Mesothelial cell of epicardium (in vitro differentiated cells): ENCODE results near the gene NOS3. TPM values are rescaled to one million over a fixed set of nuclear protein-coding genes. Genes with fewer than 3 reads are reported as not detected.
A peak's percentile ranks its signal among the peaks of the same experiment; 100 is the strongest.

Source experiments
- DNase-seq, 2 experiments: peaks; one replicate each; pipeline ENCODE4 v3.0.0; 2021; ENCODE audit warnings: low spot score in 2 of 2; ENCODE audit not compliant: unreplicated experiment in 2 of 2
- H3K27ac Mint-ChIP-seq: 2 replicates; pipeline ENCODE4 v1.8.0; 2021; ENCODE audit warnings: mixed read lengths
- H3K27me3 Mint-ChIP-seq: 2 replicates; pipeline ENCODE4 v1.8.0; 2021; ENCODE audit warnings: low read depth, mixed read lengths
- H3K36me3 Mint-ChIP-seq: 2 replicates; pipeline ENCODE4 v1.8.0; 2021; ENCODE audit warnings: mixed read lengths
- H3K4me1 Mint-ChIP-seq: 2 replicates; pipeline ENCODE4 v1.8.0; 2021; ENCODE audit warnings: mixed read lengths
- H3K4me3 Mint-ChIP-seq: 2 replicates; pipeline ENCODE4 v1.8.0; 2021; ENCODE audit warnings: mild to moderate bottlenecking, moderate library complexity, mixed read lengths
- H3K9me3 Mint-ChIP-seq: 2 replicates; pipeline ENCODE4 v1.8.0; 2021; ENCODE audit warnings: mixed read lengths
- total RNA-seq: library from RNA; stranded (reverse); gene quantifications from 3 replicates; pipeline ENCODE4 v1.2.1, GENCODE V29; 2021
- TF ChIP-seq, protein P1 (sequence below): fragments of 200-600 bp; sonication (generic); IDR thresholded peaks from one replicate; pipeline ENCODE4 v1.5.0; 2021; ENCODE audit warnings: antibody characterized with exemption; ENCODE audit not compliant: unreplicated experiment

NOS3 gene
- total RNA-seq, 1 donor from 2014 or later, result 6.0 TPM

DNA sequence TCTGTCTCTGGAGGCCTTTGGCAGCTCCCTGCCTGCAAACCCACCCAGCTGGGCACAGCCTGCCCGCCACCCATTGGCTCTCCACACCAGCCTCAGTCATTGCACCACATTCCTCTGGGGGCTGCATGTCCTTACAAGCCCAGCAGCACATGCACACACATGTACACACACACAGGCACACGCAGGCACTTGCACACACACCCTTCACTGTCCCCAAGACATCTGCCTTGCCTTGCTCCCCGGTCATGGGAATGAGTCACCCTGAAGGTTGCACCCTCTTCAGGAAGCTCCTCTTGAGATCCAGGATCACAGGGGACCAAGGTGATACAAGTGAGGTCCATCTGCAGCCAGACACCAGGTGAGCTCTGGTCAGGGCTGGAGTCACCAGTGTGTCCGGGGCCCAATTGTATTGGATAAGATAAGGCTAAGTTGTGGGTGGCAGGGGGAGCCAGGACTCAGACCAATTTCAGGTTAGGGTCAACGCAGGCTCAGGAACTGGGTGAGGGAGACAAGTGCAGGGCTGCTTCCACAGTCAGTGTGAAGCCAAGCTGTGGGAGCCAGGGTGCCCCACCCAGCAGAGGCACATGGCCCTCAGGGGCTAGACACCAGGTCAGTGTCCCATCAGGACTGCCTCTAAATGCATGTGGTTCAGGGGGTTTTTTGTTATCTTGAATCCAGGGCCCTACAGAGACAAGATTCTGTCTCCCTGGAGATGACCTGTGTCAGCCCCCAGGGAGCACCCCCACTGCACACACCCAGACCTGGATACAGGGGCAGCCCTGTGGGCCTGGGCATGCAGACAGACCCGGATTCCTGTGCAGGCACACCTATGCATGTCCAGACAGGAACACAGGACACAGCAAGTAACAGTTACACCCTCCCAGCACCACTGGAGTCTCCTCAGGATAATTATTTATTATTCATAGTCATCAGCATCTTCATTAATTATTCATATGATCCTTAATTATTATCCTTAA is 46.5 kb upstream of the NOS3 start:
- peaks cover 51% of the 10 kb centered on the region for H3K4me1 Mint-ChIP-seq
- no peak overlapping the region for H3K4me3 Mint-ChIP-seq
- H3K9me3 Mint-ChIP-seq, result no peaks in the 10 kb centered on the region
- peak overlapping the region; percentile 15 for H3K27ac Mint-ChIP-seq
- H3K36me3 Mint-ChIP-seq, result no peaks in the 10 kb centered on the region
- H3K27me3 Mint-ChIP-seq, result peaks cover 3% of the 10 kb centered on the region
- TF ChIP-seq, protein P1, sequence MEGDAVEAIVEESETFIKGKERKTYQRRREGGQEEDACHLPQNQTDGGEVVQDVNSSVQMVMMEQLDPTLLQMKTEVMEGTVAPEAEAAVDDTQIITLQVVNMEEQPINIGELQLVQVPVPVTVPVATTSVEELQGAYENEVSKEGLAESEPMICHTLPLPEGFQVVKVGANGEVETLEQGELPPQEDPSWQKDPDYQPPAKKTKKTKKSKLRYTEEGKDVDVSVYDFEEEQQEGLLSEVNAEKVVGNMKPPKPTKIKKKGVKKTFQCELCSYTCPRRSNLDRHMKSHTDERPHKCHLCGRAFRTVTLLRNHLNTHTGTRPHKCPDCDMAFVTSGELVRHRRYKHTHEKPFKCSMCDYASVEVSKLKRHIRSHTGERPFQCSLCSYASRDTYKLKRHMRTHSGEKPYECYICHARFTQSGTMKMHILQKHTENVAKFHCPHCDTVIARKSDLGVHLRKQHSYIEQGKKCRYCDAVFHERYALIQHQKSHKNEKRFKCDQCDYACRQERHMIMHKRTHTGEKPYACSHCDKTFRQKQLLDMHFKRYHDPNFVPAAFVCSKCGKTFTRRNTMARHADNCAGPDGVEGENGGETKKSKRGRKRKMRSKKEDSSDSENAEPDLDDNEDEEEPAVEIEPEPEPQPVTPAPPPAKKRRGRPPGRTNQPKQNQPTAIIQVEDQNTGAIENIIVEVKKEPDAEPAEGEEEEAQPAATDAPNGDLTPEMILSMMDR, result no peak
- DNase-seq, result peak in 1 of 2 experiments; percentile 38

DNA sequence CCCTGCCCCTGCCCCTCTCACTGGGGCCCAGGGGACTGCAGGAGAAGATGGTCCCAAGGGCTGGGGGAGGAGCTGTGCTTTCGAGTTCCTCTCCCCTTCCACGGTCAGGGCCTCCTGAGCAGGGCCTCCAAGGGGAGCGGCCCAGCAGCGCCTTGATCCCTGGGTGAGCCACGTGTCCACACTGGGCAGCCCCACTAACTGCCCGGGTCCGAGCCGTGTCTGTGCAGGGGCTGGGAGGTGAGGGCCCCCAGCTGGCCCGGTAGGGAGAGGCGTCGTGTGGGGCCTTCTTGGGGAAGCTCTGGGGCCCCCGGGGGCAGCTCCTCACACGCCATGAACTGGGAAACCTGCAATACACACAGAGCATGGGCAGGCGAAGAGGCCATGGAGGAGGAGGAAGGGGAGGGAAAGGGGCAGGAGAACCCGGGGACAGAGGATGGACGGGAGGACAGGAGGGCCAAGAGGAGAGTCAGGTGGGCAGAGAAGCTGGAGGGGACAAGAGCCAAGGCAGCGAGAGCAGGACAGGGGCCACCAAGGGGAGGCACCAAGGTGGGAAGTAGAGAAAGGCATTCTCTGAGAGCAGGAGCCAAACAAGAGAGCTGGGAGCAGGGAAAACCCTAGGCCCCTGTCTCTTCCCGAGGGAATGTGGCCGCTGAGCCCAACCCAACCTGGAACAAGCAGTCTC is 45.5 kb upstream of the NOS3 start:
- peaks cover 56% of the 10 kb centered on the region for H3K4me1 Mint-ChIP-seq
- DNase-seq, result peak in 1 of 2 experiments; percentile 42
- peak overlapping the region; percentile 81 for H3K27ac Mint-ChIP-seq
- no peak overlapping the region for H3K4me3 Mint-ChIP-seq
- H3K27me3 Mint-ChIP-seq, result peaks cover 3% of the 10 kb centered on the region
- TF ChIP-seq, protein P1, result no peak
- no peaks in the 10 kb centered on the region for H3K36me3 Mint-ChIP-seq
- no peaks in the 10 kb centered on the region for H3K9me3 Mint-ChIP-seq

DNA sequence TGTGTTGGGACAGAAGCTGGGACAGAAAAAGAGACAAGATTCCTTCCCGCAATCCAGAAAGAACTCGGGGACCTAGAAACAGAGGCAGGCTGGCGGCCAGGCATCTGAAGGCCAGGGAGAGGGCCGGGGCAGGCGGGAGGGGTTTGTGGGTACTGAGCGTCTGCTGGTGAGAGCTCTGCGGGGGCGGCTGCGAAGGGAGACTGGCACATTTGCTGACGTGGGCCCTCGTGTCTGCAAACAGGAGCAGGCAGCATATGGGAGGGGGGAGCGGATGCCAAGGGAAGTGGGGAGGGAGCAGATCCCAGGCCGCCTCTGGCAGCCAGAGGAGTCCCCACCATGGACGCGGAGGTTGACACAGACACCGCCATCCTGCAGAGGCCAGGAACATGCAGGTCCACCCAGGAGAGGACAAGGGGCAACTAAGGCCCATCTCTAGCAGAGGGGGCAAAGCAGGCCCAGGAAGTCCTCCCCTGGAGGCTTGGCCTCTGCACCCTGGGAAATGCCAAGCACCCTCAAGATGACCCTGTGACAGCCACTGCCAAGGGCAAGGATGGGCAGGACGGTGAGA is 44.9 kb upstream of the NOS3 start:
- no peaks in the 10 kb centered on the region for H3K36me3 Mint-ChIP-seq
- DNase-seq, result no peak
- H3K9me3 Mint-ChIP-seq, result no peaks in the 10 kb centered on the region
- peak overlapping the region; percentile 81 for H3K27ac Mint-ChIP-seq
- peaks cover 3% of the 10 kb centered on the region for H3K27me3 Mint-ChIP-seq
- H3K4me1 Mint-ChIP-seq, result peaks cover 53% of the 10 kb centered on the region
- no peak overlapping the region for H3K4me3 Mint-ChIP-seq
- TF ChIP-seq, protein P1, result no peak

DNA sequence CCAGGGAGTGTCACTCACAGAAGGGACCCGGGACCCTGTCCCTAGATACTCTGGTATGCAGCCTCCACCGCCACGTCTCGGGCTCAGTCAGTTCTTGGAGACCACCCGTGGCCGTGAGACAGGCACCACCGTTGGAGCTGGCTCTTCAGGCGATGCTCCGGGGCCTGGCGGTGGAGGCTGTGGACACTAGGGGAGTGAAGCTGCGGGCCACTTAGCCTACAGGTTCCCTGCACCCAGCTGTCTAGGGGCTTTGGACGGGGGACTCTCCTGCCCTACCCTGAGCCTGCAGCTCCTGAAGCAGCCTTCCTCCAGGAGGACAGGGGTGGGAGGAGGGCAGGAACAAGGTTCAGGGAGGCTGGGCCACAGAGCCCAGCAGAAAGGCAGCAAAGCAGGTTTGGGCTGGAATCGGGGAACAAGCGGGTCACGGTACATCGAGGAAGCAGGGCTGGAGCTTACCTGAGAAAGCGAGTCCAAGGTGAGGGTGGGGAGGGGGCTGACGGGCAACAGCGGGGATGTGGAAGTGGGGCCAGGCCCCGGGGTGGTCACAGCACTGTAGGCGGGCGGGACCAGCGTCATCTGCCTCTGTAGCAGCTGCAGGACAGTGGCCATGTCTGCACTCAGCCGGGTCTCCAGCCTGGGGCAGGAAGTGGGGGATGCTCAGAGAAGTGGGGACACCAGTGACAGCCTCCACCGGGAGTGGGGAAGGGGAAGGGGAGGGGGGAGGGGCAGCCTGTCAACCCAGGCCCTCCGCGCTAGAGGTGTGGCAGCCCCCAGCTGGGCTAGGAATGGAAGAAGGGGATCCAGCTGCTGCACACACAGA is 44.2 kb upstream of the NOS3 start:
- TF ChIP-seq, protein P1, result no peak
- Mint-ChIP-seq H3K4me1 (peaks cover 49% of the 10 kb centered on the region), H3K27ac (peak overlapping the region; percentile 43), H3K4me3 (peak overlapping the region; percentile 41), H3K27me3 (no peaks in the 10 kb centered on the region), H3K9me3 (no peaks in the 10 kb centered on the region), H3K36me3 (no peaks in the 10 kb centered on the region)
- DNase-seq, result peak in 1 of 2 experiments; percentile 36

DNA sequence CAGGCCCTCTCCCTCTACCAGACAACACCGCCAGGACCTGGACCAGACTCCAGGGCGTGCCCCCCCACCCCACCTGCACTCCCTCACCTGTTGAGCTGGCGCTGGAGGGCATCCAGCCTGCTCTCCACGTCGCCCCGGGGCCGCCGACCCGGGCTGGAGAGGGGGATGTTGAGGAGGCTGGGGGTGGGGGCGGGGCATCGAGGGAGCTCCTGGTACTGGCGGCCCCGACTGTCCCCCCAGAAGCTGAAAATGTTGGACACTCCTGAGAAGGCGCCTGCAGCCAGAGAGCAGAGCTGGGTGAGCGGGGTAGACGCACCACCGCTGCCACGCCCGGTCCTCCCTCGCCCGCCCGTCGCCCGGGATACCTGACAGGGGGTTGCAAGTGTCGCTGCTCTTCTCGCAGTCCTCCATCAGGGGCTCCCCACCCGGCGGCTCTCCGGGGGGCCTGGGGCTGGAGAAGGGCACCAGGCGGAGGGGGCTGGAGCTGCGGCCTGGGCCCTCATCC is 43.5 kb upstream of the NOS3 start:
- Mint-ChIP-seq H3K4me1 (peaks cover 49% of the 10 kb centered on the region), H3K4me3 (no peak overlapping the region), H3K27ac (no peak overlapping the region), H3K9me3 (no peaks in the 10 kb centered on the region), H3K36me3 (no peaks in the 10 kb centered on the region), H3K27me3 (no peaks in the 10 kb centered on the region)
- DNase-seq, result peak in 1 of 2 experiments; percentile 40
- TF ChIP-seq, protein P1, result no peak
